Measurements from ENCODE around the gene TFEB.

TFEB gene

GRCh38 chr6:41685641-41686380 is 49.6 kb downstream of the TFEB start:
- DNase-seq (ENCODE audit: low read depth in 1 of 2, low spot score in 1 of 2), result no peak
- Histone ChIP-seq H3K27me3 (ENCODE audit: insufficient read depth, poor library complexity, severe bottlenecking) (no peaks in the 10 kb centered on the region), H3K27ac (replicated peaks) (no peak overlapping the region), H3K4me3 (replicated peaks; ENCODE audit: insufficient read depth, low read length) (no peak overlapping the region)
- no peak for TF ChIP-seq SPI1 (IDR thresholded peaks at IDR 0.05; ENCODE audit: borderline replicate concordance, low read depth)
- TF ChIP-seq REST (IDR thresholded peaks at IDR 0.05; ENCODE audit: insufficient replicate concordance, low read depth), result no peak
- no peak for TF ChIP-seq GABPA (IDR thresholded peaks at IDR 0.05; ENCODE audit: low read depth)
- no peak for TF ChIP-seq CTCF (IDR thresholded peaks at IDR 0.05; ENCODE audit: insufficient read depth, low read length)

- Histone ChIP-seq H3K4me3 (replicated peaks; ENCODE audit: insufficient read depth, low read length) (no peak overlapping the region), H3K27ac (replicated peaks) (no peak overlapping the region), H3K27me3 (ENCODE audit: insufficient read depth, poor library complexity, severe bottlenecking) (no peaks in the 10 kb centered on the region)
- DNase-seq (ENCODE audit: low read depth in 1 of 2, low spot score in 1 of 2), result no peak
- TF ChIP-seq SPI1 (IDR thresholded peaks at IDR 0.05; ENCODE audit: borderline replicate concordance, low read depth) (no peak), GABPA (IDR thresholded peaks at IDR 0.05; ENCODE audit: low read depth) (no peak), REST (IDR thresholded peaks at IDR 0.05; ENCODE audit: insufficient replicate concordance, low read depth) (no peak), POLR2AphosphoS5 (IDR thresholded peaks at IDR 0.05; ENCODE audit: low read depth) (no peak), CTCF (IDR thresholded peaks at IDR 0.05; ENCODE audit: insufficient read depth, low read length) (no peak)
These were observed 50.9 kb downstream of the TFEB start for GRCh38 chr6:41684311-41685180.

GRCh38 chr6:41683523-41684310 is 51.7 kb downstream of the TFEB start:
- DNase-seq (ENCODE audit: low read depth in 1 of 2, low spot score in 1 of 2), result peak; percentile 36 to 63
- TF ChIP-seq POLR2AphosphoS5 (IDR thresholded peaks at IDR 0.05; ENCODE audit: low read depth), result no peak
- peak; percentile 78 for TF ChIP-seq CTCF (IDR thresholded peaks at IDR 0.05; ENCODE audit: insufficient read depth, low read length)
- no peaks in the 10 kb centered on the region for H3K27me3 ChIP-seq (ENCODE audit: insufficient read depth, poor library complexity, severe bottlenecking)
- no peak overlapping the region for H3K4me3 ChIP-seq (replicated peaks; ENCODE audit: insufficient read depth, low read length)
- no peak overlapping the region for H3K27ac ChIP-seq (replicated peaks)
